H4 (cell line): ENCODE data around the gene PRUNE2. TPM values are rescaled to one million over a fixed set of nuclear protein-coding genes. Genes with fewer than 3 reads are reported as not detected.

Experiments
- DNase-seq: peaks from one replicate; pipeline ENCODE4 v3.0.0-alpha.2; 2015; ENCODE audit warnings: low spot score
- total RNA-seq: library from RNA; depleted of rRNA; stranded (reverse); fragments of >200 nt; shearing (Covaris generic); gene quantifications from 2 replicates; pipeline ENCODE4 v1.2.3, GENCODE V29; 2014

PRUNE2 gene
- total RNA-seq, 1 experiment from 2014 or later: 3.9 TPM

GRCh38 chr9:76737154-76737902 is 168.6 kb downstream of the PRUNE2 start:
- no peak for DNase-seq

DNA sequence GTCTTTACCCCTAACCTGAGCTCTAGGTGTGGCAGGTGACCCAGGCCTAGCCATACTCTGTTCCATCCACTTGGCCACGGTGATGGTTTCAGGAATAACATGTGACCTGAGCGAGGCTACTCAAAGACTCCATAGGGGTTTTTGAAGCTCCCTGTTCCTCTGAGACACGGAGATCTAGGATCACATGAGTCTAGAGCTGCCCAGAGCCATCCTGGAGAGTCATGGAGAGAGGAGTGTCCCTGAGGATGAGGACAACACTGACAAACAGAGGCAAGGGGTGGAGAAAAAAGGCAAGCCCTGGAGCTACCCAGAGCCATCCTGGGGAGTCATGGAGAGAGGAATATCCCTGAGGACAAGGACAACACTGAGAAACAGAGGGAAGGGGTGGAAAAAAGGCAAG is 171.2 kb downstream of the PRUNE2 start:
- no peak for DNase-seq

GRCh38 chr9:76733096-76733495 is 172.8 kb downstream of the PRUNE2 start:
- DNase-seq: no peak

- no peak for DNase-seq
Observed at GRCh38 chr9:76732341-76732958, 173.5 kb downstream of the PRUNE2 start.

DNA sequence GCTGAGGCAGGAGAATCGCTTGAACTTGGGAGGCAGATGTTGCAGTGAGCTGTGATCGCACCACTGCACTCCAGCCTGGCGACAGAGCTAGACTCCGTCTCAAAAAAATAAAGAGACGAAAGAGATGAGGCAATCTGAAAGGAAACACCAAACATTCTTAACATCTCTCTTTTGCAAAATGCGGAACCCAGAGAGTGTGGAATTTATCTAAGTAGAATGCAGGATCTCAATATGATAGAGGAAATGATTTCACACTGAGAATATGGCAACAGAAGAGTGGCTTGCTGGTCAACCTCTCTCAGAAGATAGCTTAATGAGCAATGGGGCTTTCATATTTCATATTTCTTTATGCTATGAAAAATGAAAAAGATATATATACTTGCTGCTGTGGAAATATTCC is 175.1 kb downstream of the PRUNE2 start:
- DNase-seq: no peak

GRCh38 chr9:76729980-76730737 is 175.8 kb downstream of the PRUNE2 start:
- DNase-seq: no peak

- no peak for DNase-seq
Observed at GRCh38 chr9:76729116-76729515, 176.8 kb downstream of the PRUNE2 start.

GRCh38 chr9:76725885-76726284 is 180.0 kb downstream of the PRUNE2 start:
- no peak for DNase-seq

- DNase-seq: no peak
Observed at GRCh38 chr9:76725011-76725546, 180.8 kb downstream of the PRUNE2 start.

DNA sequence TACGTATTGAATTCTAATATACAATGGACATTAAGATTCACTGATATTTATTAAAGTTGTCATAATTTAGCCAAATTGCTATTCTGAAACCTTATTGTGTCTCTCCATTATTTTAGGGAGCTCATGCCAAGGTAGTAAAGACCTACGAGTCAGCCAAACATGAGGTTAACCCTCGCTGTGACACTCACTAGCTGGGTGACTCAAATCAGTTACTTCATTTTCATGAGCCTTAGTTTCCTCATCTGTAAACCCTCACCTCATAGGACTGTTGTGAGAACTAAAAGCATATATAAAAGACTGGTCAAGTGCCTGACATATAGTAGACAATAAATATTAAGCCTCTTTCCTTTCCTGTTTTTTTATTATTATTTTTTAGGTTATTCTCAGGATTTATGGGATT is 185.7 kb downstream of the PRUNE2 start:
- DNase-seq: no peak

GRCh38 chr9:76718166-76718565 is 187.7 kb downstream of the PRUNE2 start:
- DNase-seq: no peak

DNA sequence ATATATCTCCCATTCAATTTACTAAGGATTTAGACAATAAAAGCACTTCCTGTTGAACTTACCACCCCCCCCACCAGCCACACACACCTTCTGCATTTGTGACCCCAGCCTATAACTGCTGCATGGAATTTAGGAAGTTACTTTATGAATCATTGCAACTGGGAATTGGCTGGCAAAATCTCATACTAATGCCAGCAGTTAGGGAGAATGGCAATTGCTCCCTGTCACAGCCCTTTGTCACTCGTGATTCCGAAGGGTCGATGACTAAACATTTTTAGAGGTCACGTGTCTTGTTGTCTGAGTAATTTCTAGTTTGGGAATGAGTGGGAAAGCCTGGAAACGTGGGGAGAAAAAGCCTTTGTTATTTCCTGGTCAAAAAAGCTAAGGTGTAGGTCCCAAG is 188.3 kb downstream of the PRUNE2 start:
- peak; percentile 28 for DNase-seq

- DNase-seq: no peak
Observed at GRCh38 chr9:76717176-76717575, 188.7 kb downstream of the PRUNE2 start.

GRCh38 chr9:76716085-76716672 is 189.7 kb downstream of the PRUNE2 start:
- no peak for DNase-seq

GRCh38 chr9:76713381-76713780 is 192.5 kb downstream of the PRUNE2 start:
- no peak for DNase-seq

- no peak for DNase-seq
Observed at GRCh38 chr9:76709020-76709419, 196.9 kb downstream of the PRUNE2 start.

- DNase-seq: no peak
Observed at GRCh38 chr9:76707510-76707909, 198.4 kb downstream of the PRUNE2 start.

DNA sequence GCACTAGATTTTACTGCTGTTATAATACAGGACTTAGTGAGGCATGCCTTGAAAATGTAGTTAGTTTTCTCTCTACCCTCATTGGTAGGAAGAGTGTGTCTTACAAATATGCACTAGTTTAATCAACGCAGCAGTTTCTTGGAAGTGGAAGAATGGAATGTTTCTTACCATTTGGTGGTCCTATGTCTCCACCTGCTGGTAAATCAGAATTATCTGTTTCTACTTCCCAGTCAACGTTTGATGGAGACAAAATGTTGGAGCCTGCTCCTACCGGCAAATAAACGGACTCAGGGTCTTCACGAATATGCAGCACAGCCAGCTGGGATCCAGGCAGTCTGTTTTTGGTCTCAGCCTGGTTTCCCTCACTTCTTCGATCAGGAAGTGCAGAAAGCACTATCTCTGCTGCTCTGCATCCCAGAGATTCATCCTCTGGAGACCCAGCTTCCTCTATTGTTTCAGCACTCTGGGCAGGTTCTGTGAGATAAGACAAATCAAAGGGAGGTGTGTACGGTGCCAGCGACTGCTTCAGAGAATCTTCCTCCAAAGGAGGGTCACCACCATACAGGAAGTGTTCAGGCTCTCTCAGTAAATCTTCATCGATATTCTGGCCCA is 201.2 kb downstream of the PRUNE2 start:
- DNase-seq: peak; percentile 84

DNA sequence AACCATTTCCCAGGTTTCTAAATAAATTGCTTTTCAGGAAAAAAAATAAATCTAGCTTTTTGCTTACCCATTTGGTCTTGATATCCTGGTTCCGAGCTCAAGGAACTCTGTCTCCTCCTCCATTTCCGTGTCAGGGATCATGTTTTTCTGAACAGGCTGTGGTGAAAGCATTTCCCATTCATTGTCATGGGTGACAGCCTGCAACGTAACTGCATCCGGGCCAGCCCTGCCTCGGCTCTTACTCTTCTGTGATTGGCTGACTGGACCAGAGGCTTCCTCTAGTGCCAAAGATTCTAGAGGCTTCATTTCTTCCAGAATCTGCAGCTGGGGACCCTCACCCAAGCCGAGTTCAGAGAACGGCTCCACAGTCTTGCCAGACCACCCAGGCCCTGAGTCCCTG is 202.6 kb downstream of the PRUNE2 start:
- DNase-seq: no peak

- no peak for DNase-seq
Observed at GRCh38 chr9:76701441-76702039, 204.4 kb downstream of the PRUNE2 start.

DNA sequence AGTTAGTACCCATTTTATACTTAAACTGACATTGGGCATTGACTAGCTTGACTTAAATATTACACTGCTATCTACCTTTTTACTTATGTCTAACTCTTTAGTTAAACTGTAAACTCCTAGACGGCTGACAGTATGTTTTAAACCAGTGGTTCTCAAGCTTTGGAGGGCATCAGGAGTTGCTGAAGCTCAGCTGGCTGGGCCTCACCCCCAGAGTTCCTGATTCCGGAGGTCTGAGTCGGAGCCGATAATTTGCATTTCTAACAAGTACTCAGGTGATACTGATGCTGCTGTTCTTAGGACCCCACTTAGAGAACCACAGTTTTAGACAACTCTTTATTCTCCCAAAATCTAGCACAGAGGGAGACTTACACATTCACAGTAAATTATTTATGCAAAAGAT is 205.0 kb downstream of the PRUNE2 start:
- no peak for DNase-seq
